ENCODE measurements around the gene TEX11. TPM values are rescaled to one million over a fixed set of nuclear protein-coding genes. Genes with fewer than 3 reads are reported as not detected.

TEX11 gene
- total and polyA plus RNA-seq, 10 of the 15 experiments (the other 5 are each of a cell fraction or from before 2014, with no cell fraction given): not detected

- H4K20me1 ChIP-seq (ENCODE audit: control insufficient read depth, insufficient read depth): no peaks in the 10 kb centered on the region
- H3K9ac ChIP-seq (ENCODE audit: control insufficient read depth, insufficient read depth, low read length): no peak overlapping the region
- FAIRE-seq: no peak
- H2AFZ ChIP-seq (ENCODE audit: control insufficient read depth, low read depth, low read length): no peak overlapping the region
- in situ Hi-C loops (cut with MboI): no loop called here
- no peak overlapping the region for H3K4me2 ChIP-seq (ENCODE audit: control insufficient read depth, insufficient read depth)
- no peaks in the 10 kb centered on the region for H3K27me3 ChIP-seq (replicated peaks in 1 of 2; ENCODE audit: control insufficient read depth in 2 of 2, insufficient read depth in 2 of 2, low read length in 1 of 2)
- CTCF ChIA-PET: interaction anchor here (0.7 to 1.3 kb wide), 3 partner anchors 19 to 75 kb away, joined by 3 to 4 read pairs (median 3); no protein-coding TSS in a partner anchor
- H3K79me2 ChIP-seq (ENCODE audit: control insufficient read depth, insufficient read depth, low read length): no peaks in the 10 kb centered on the region
- no peaks in the 10 kb centered on the region for H3K9me3 ChIP-seq (replicated peaks; ENCODE audit: control insufficient read depth, insufficient read depth, low read length)
- no peak overlapping the region for H3K4me3 ChIP-seq
- POLR2A ChIA-PET: interaction anchor here (0.6 kb wide), 1 partner anchor 48 kb away, joined by 3 read pairs; no protein-coding TSS in a partner anchor
- SMC1A ChIA-PET (ENCODE audit: uncharacterized antibody, unreplicated experiment): interaction anchor here (0.8 kb wide), 1 partner anchor 11 kb away, joined by 3 read pairs; no protein-coding TSS in a partner anchor
- RAD21 ChIA-PET (ENCODE audit: unreplicated experiment): interaction anchor here (1.1 kb wide), 1 partner anchor 185 kb away, joined by 5 read pairs; no protein-coding TSS in a partner anchor
- H3K4me1 ChIP-seq (ENCODE audit: control insufficient read depth, insufficient read depth, low read length): no peaks in the 10 kb centered on the region
- no peaks in the 10 kb centered on the region for H3K36me3 ChIP-seq (ENCODE audit: control insufficient read depth in 2 of 2, insufficient read depth in 2 of 2, low read length in 1 of 2)
- ATAC-seq: no peak
- BruUV-seq (replicated peaks): no TSS peak
- TF ChIP-seq E4F1 (IDR thresholded peaks at IDR 0.05; ENCODE audit: borderline replicate concordance, partially characterized antibody) (no peak), TCF12 (IDR thresholded peaks at IDR 0.05; ENCODE audit: low read depth, low read length) (no peak), YY1 (IDR thresholded peaks at IDR 0.05; ENCODE audit: low read depth, low read length) (no peak), ZNF207 (IDR thresholded peaks at IDR 0.05; ENCODE audit: borderline replicate concordance) (no peak), CEBPB (IDR thresholded peaks at IDR 0.05; ENCODE audit: borderline replicate concordance in 1 of 2, low read depth in 2 of 2, low read length in 2 of 2) (no peak), FOXK2 (IDR thresholded peaks at IDR 0.05) (no peak), MXI1 (IDR thresholded peaks at IDR 0.05; ENCODE audit: low read depth, low read length) (no peak), CREB1 (IDR thresholded peaks at IDR 0.05; ENCODE audit: low read depth) (no peak), PAX8 (IDR thresholded peaks at IDR 0.05) (no peak), SUZ12 (IDR thresholded peaks at IDR 0.05; ENCODE audit: unreplicated experiment) (no peak), MEF2A (IDR thresholded peaks at IDR 0.05; ENCODE audit: insufficient read depth, low read depth, low read length) (no peak), ZSCAN29 (IDR thresholded peaks at IDR 0.05) (no peak), MEF2B (IDR thresholded peaks at IDR 0.05; ENCODE audit: partially characterized antibody, poor library complexity, severe bottlenecking) (no peak), CBX5 (IDR thresholded peaks at IDR 0.05; ENCODE audit: low read depth) (no peak), NFYA (IDR thresholded peaks at IDR 0.05; ENCODE audit: borderline replicate concordance, low read depth, low read length) (no peak)
- WGBS (ENCODE audit: insufficient coverage, insufficient replicate concordance, low lambda C conversion rate, missing lambda C conversion rate): 28% methylated on average over 4 of the region's 4 CpGs
- intact Hi-C loops (cut with micrococcal nuclease; ENCODE audit: unreplicated experiment): no loop called here
- no peak overlapping the region for H3K27ac ChIP-seq (ENCODE audit: control insufficient read depth, insufficient read depth)
- DNase-seq (ENCODE audit: low read depth, low spot score): no peak
Measured at GRCh38 chrX:70479247-70479921, 429.1 kb downstream of the TEX11 start.

All from GM12878 (cell line).